NCI-H128 (cell line): Measurements from ENCODE around the gene SLC17A9.

Source experiments
- DNase-seq: peaks from one replicate; lab custom pipeline; 2025; ENCODE audit not compliant: unreplicated experiment; lab: John Stamatoyannopoulos, UW

SLC17A9 gene

GRCh38 chr20:62952373-62952967 lies at the start of gene SLC17A9:
SLC17A9 (plus strand) TSS chr20:62952709; CDS start chr20:62952831, 122 bp downstream.
- no peak for DNase-seq

- no peak for DNase-seq
Measured at GRCh38 chr20:62902926-62903615, 49.4 kb upstream of the SLC17A9 start.

- DNase-seq = no peak
Measured at GRCh38 chr20:62905536-62906117, 46.9 kb upstream of the SLC17A9 start.

GRCh38 chr20:62906209-62906608 lies 46.3 kb upstream of the SLC17A9 start:
- DNase-seq = no peak

- no peak for DNase-seq
Measured at GRCh38 chr20:62906647-62907375, 45.7 kb upstream of the SLC17A9 start.

- no peak for DNase-seq
Measured at GRCh38 chr20:62907384-62908317, 44.9 kb upstream of the SLC17A9 start.

GRCh38 chr20:62908971-62909791 lies 43.3 kb upstream of the SLC17A9 start:
- no peak for DNase-seq

- no peak for DNase-seq
Measured at GRCh38 chr20:62910217-62910766, 42.2 kb upstream of the SLC17A9 start.

GRCh38 chr20:62910777-62911497 lies 41.6 kb upstream of the SLC17A9 start:
- no peak for DNase-seq

- DNase-seq = no peak
Measured at GRCh38 chr20:62911701-62912280, 40.7 kb upstream of the SLC17A9 start.

- no peak for DNase-seq
Measured at GRCh38 chr20:62913043-62913630, 39.4 kb upstream of the SLC17A9 start.

GRCh38 chr20:62914436-62914835 lies 38.1 kb upstream of the SLC17A9 start:
- no peak for DNase-seq

- no peak for DNase-seq
Measured at GRCh38 chr20:62914970-62915457, 37.5 kb upstream of the SLC17A9 start.

GRCh38 chr20:62916703-62917476 lies 35.6 kb upstream of the SLC17A9 start:
- DNase-seq = no peak

- no peak for DNase-seq
Measured at GRCh38 chr20:62917720-62918119, 34.8 kb upstream of the SLC17A9 start.

GRCh38 chr20:62918147-62918546 lies 34.4 kb upstream of the SLC17A9 start:
- no peak for DNase-seq

GRCh38 chr20:62918831-62919230 lies 33.7 kb upstream of the SLC17A9 start:
- DNase-seq = no peak
